SW 1271 (cell line): ENCODE data around the gene LRPAP1.
A peak's percentile ranks its signal among the peaks of the same experiment; 100 is the strongest.
"Not testable (repeated sequence)": the region's sequence is repeated elsewhere in the genome, so short reads cannot be mapped to it uniquely, and the experiment has no call there.

Experiments
- DNase-seq, 2 experiments: peaks; one replicate each; lab custom pipeline; 2025; lab: John Stamatoyannopoulos, UW

The LRPAP1 gene

DNA sequence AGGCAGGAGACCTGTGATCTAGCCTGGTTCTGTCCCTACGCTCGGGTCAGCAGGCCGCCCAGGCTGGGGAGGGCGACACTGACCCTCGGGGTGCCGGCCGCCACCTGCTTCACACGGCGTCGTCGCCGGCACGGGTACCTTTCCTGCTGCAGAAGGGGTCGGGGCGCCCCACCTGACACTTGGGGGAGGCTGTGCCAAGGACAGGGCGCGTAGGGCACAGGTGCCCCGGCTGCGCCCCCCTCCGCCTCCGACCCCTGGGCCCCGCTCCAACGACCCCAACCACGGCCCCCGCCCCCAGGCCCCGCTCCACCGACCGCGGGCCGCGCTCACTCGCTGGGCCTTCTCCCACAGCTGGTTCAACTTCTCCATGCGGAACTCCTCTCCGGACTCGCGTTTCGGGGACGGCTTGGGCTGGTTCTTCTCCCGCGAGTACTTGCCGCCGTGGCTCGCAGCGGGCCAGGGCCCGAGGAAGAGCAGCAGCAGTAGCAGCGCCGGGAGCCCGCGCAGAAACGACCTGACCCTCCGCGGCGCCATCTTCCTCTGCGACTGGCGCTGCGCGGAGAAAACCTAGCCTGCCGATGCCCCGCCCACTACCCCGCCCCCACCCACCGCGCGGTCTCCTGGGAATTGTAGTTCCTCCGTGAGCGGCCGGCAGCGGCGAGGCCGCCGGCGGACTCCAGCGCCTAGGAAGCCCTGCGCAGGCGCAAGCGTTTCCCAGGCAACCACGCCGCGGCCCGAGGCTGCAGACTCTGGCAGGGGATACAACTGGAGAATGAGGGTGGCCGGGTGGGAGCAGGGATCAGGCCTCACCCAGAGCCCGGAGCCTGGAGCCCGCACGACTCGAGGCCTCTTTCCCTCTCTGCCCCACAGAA lies at the start of gene LRPAP1:
TSS of gene LRPAP1 (minus strand) at position 544 of the 872 bp plus-strand sequence. CDS start at position 534, 10 bp downstream.
- DNase-seq: peak; percentile 36 to 82

GRCh38 chr4:3581334-3582090 lies 49.3 kb upstream of the LRPAP1 start:
- DNase-seq: not testable (repeated sequence)

- DNase-seq: not testable (repeated sequence)
Observed at GRCh38 chr4:3580859-3581258, 48.6 kb upstream of the LRPAP1 start.

- DNase-seq: not testable (repeated sequence)
Observed at GRCh38 chr4:3578527-3579144, 46.4 kb upstream of the LRPAP1 start.

DNA sequence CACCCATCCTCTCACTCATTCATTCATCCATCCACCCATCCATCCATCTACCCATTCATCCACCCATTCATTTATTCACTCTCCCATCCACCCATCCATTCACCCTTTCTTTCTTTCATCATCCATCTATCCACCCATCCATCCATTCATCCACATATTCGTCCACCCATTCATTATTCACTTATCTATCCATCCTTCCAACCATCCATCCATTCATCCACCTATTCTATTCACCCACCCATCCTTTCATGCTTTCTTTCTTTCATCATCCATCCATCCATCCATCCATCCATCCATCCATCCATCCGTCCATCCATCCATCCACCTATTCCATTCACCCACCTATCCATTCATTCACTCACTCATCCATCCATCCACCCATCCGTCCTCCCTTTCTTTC lies 45.8 kb upstream of the LRPAP1 start:
- DNase-seq: not testable (repeated sequence)

GRCh38 chr4:3577208-3577892 lies 45.1 kb upstream of the LRPAP1 start:
- DNase-seq: not testable (repeated sequence)

DNA sequence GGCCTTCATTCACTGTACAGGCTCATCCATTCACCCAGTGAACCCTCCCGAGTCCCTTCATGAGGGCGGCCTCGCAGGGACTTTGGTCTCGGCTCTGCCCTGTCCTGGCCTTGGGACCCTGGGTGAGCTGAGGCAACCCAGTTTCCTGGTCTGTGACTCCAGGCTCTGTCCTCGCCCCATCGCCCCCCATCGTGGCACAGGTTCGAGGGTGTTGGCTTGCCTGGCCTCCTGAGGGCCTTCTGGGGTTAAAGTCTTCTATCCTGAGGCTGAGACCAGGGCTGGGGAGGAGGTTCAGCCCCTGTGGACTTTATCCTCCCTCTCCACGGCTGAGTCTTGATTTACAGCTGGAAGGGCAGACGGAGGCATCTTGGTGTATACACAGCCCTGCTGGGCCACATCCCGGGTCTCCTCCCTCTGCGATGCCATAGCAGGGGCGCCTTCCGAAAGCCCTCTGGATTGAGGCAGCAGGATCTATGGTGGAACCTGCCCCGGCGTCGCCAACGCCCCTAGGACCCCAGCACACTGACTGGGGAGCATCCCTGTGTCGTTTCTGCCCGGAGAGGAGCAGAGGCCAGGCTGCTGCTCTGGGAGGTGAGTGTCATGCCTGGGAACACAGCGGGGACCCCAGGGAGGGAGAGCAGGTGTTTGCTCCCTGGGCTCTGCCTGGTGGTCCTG lies 44.4 kb upstream of the LRPAP1 start:
- not testable (repeated sequence) for DNase-seq

- DNase-seq: not testable (repeated sequence)
Observed at GRCh38 chr4:3575426-3576369, 43.5 kb upstream of the LRPAP1 start.

DNA sequence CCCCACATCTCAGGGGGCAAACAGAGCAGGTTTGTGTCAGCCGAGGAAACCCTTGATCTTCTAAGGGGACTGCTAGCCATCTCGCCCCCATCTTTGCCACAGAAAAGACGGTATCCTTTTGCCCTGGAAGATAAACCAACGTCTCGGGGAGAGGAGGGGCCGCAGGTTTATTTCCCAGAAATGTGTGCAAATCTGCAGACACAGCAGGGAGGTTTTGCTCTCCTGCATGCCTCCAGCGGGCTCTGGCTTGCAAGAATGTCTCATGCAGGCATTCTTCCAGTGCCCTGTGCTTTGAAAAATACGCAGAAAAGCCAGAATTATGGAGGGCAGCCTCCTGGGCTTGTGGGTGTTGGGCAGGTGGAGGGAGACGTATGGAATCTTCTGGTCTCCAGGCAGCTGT lies 42.6 kb upstream of the LRPAP1 start:
- DNase-seq: not testable (repeated sequence)

GRCh38 chr4:3574346-3574745 lies 42.1 kb upstream of the LRPAP1 start:
- not testable (repeated sequence) for DNase-seq

GRCh38 chr4:3573131-3573530 lies 40.9 kb upstream of the LRPAP1 start:
- no peak for DNase-seq

DNA sequence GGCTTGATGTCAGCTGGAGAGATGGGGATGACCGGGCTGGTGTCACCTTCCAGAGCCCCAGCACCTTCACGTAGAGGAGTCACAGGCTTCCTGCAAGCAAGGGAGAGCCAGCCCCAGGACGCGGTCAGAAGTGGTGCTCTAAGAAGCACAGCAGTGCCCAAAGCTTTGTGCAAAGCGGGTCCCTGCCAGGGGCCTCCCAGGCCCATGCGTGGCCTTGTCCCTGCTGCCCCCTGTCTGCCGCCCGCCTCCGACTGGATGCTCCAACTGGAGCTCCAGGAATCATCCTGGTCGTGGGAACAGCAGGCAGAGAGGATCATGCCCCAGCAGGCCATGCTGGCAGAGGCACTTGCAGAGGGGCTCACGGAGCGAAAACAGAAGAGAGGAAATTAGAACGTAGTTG lies 40.1 kb upstream of the LRPAP1 start:
- DNase-seq: no peak

GRCh38 chr4:3571921-3572320 lies 39.7 kb upstream of the LRPAP1 start:
- no peak for DNase-seq

DNA sequence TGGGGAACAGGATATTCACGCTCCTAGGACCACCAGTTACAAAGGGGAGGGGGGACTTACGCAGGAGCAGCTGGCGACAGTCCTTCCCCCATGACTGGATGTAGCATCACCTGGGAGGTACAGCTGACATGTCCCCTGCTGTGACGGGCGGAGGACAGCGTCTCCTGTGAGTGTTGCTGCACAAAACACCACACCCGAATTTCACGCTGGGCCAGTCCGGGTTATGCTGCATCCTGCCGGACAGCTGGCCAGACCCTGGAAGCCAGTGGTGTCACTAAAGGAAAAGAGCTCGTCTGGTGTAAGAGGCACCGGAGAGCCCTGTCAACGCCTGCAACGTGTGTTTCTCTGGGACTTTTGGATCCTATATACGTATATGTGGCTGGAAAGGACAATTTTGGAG lies 38.7 kb upstream of the LRPAP1 start:
- DNase-seq: not testable (repeated sequence)

DNA sequence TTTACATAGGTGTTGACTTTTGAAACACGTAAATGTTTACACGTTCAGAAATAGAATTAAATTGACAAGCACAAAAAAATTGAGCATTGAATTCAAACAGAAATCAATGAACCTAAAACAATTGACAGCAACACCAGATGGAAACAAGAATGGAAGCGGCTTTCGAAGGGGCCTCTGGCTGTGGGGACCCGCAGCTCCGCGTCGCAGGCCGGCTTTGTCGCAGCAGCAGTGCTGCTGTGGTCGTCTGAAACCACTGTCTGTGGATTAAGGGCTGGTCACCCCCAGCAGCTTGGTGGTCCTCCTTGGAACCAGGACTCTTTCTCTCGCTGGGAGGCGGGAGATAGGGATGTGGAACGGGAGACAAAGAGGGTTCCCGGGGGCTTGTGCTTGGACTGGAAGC lies 37.4 kb upstream of the LRPAP1 start:
- DNase-seq: not testable (repeated sequence)

DNA sequence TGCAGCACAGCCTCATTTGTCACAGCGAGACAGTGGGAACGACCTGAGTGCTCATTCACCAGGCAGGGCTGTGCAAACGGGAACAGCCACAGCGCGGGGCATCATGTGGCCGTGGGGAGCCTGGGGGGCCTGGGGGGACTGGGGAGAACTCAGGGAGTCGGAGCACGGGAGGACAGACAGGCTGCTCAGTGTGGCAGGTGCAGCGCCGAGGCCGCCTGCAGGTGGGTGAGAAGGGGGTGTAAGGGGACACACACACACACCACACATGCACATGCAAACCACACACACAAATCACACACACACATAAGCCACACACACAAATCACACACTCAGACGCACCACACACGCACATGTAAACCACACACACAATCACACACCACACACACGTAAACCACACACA lies 34.5 kb upstream of the LRPAP1 start:
- DNase-seq: not testable (repeated sequence)

GRCh38 chr4:3566301-3566700 lies 34.1 kb upstream of the LRPAP1 start:
- DNase-seq: not testable (repeated sequence)

GRCh38 chr4:3564948-3565347 lies 32.7 kb upstream of the LRPAP1 start:
- DNase-seq: not testable (repeated sequence)

DNA sequence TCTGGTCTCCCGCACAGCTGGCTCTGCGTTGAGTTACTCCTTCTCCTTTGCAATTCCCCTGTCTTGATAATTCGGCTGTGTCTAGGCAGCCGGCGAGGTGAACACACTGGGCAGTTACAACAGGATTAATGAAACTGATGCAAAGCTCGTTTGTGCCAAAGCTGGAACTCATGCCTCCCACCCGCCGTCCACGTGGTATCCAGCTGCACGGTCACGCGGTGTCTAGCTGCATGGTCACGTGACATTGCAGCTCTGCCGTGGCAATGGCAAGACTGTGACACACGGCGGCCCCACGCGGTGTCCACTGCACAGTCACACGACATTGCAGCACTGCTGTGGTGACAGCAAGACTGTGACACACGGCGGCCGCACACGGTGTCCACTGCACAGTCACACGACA lies 31.2 kb upstream of the LRPAP1 start:
- no peak for DNase-seq

- DNase-seq: not testable (repeated sequence)
Observed at GRCh38 chr4:3562127-3562526, 29.9 kb upstream of the LRPAP1 start.
